ENCODE results near the gene NPAS2. TPM values are rescaled to one million over a fixed set of nuclear protein-coding genes. Genes with fewer than 3 reads are reported as not detected.

NPAS2 gene
- total RNA-seq, 1 donor from 2014 or later = 39.4 TPM

DNA sequence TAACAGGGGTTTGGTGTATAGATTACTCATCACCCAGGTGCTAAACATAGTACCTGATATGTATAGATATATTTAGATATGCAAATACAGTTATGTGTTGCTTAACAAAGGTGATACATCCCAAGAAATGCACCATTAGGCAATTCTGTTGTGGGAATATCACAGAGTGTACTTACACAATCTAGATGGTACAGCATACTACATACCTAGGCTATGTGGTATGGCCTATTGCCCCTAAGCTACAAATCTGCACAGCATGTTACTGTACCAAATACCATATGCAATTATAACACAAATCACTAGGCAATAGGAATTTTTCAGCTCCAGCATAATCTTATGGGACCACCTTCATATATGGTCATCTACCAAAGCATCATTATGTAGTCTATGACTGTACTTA, 43.5 kb upstream of the NPAS2 start:
- Histone ChIP-seq H3K9ac (no peak overlapping the region), H3K36me3 (no peaks in the 10 kb centered on the region), H3K27me3 (no peaks in the 10 kb centered on the region), H3K4me3 (no peak overlapping the region), H4K20me1 (ENCODE audit: low read depth) (no peaks in the 10 kb centered on the region), H3K9me3 (ENCODE audit: low read depth) (no peaks in the 10 kb centered on the region), H3K4me2 (no peak overlapping the region), H3K27ac (no peak overlapping the region), H3K79me2 (ENCODE audit: low read depth) (no peaks in the 10 kb centered on the region), H3F3A (ENCODE audit: low read depth) (no peaks in the 10 kb centered on the region), H3K4me1 (no peaks in the 10 kb centered on the region), H2AFZ (replicated peaks) (no peak overlapping the region)
- no peaks in the 10 kb centered on the region for H3K4me1 Mint-ChIP-seq
- H3K36me3 Mint-ChIP-seq = no peaks in the 10 kb centered on the region
- DNase-seq (ENCODE audit: low spot score) = no peak
- no peaks in the 10 kb centered on the region for H3K9me3 Mint-ChIP-seq
- no peaks in the 10 kb centered on the region for H3K27me3 Mint-ChIP-seq (ENCODE audit: insufficient read depth, low read depth)
- no peak overlapping the region for H3K4me3 Mint-ChIP-seq
- TF ChIP-seq, protein P1, sequence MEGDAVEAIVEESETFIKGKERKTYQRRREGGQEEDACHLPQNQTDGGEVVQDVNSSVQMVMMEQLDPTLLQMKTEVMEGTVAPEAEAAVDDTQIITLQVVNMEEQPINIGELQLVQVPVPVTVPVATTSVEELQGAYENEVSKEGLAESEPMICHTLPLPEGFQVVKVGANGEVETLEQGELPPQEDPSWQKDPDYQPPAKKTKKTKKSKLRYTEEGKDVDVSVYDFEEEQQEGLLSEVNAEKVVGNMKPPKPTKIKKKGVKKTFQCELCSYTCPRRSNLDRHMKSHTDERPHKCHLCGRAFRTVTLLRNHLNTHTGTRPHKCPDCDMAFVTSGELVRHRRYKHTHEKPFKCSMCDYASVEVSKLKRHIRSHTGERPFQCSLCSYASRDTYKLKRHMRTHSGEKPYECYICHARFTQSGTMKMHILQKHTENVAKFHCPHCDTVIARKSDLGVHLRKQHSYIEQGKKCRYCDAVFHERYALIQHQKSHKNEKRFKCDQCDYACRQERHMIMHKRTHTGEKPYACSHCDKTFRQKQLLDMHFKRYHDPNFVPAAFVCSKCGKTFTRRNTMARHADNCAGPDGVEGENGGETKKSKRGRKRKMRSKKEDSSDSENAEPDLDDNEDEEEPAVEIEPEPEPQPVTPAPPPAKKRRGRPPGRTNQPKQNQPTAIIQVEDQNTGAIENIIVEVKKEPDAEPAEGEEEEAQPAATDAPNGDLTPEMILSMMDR (IDR thresholded peaks at IDR 0.05) = no peak
- no peak for TF ChIP-seq EZH2 (IDR thresholded peaks at IDR 0.05)
- no peak for TF ChIP-seq EZH2phosphoT487 (IDR thresholded peaks at IDR 0.05)
- no peak overlapping the region for H3K27ac Mint-ChIP-seq

DNA sequence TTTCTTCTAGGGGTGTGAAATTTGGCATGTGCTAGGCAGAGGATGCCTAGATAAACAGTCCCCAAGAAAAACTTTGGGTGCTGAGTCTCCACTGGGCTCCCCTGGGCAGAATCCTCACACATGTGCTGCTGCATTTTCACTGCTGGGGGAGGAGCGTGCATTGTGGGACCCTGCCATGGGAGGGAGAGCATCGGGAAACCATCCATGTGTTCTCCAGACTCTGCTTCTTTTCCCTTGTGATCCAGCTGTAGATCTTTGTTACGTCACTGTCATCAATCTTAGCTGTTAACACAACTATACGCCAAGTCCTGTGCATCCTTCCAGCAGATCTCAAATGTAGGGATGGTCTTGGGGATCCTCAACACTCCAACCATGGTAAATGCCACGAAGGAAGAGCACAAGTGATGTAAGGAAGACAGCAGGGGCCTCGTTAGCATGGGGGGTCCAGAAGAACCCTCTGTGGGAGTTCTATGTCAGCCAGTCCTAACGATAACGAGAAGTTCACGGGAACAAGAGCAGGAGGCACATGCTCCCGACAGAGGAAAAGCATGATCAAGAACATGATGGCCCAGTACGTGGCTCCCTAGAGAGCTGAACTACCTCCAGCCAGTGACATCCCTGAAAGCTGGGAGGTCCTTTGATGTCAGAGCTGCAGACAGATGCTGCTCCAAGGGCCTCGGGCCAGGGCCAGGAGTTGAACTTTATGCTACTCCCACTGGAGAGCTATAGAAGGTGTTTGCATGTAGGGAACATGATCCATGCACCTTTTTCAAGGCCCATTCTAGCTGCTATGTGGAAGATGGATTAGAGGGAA, 41.1 kb upstream of the NPAS2 start:
- no peaks in the 10 kb centered on the region for H3K9me3 Mint-ChIP-seq
- no peak overlapping the region for H3K4me2 ChIP-seq
- DNase-seq (ENCODE audit: low spot score) = no peak

DNA sequence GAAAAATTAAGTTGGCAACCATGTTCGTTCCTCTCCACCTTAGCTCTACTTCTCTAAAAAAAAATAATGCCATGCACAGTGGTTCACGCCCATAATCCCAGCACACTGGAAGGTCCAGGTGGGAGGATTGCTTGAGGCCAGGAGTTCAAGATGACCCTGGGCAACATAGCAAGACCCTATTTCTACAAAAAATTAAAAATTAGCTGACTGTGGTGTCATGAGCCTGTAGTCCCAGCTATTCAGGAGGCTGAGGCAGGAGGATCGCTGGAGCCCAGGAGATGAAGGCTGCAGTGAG, 40.1 kb upstream of the NPAS2 start:
- Histone ChIP-seq H3F3A (ENCODE audit: low read depth) (no peaks in the 10 kb centered on the region), H4K20me1 (ENCODE audit: low read depth) (no peaks in the 10 kb centered on the region), H3K79me2 (ENCODE audit: low read depth) (no peaks in the 10 kb centered on the region), H3K4me3 (no peak overlapping the region), H3K27ac (no peak overlapping the region), H3K4me2 (no peak overlapping the region), H3K27me3 (no peaks in the 10 kb centered on the region), H3K9ac (no peak overlapping the region), H3K36me3 (no peaks in the 10 kb centered on the region), H3K4me1 (peaks cover 7% of the 10 kb centered on the region), H2AFZ (replicated peaks) (no peak overlapping the region), H3K9me3 (ENCODE audit: low read depth) (no peaks in the 10 kb centered on the region)
- peaks cover 3% of the 10 kb centered on the region for H3K27me3 Mint-ChIP-seq (ENCODE audit: insufficient read depth, low read depth)
- no peak overlapping the region for H3K4me3 Mint-ChIP-seq
- no peaks in the 10 kb centered on the region for H3K36me3 Mint-ChIP-seq
- no peaks in the 10 kb centered on the region for H3K9me3 Mint-ChIP-seq
- no peaks in the 10 kb centered on the region for H3K4me1 Mint-ChIP-seq
- TF ChIP-seq, protein P1 (IDR thresholded peaks at IDR 0.05) = no peak
- TF ChIP-seq EZH2 (IDR thresholded peaks at IDR 0.05) (no peak), EZH2phosphoT487 (IDR thresholded peaks at IDR 0.05) (no peak)
- H3K27ac Mint-ChIP-seq = no peak overlapping the region
- no peak for DNase-seq (ENCODE audit: low spot score)

More for the DNA sequence above, 41.1 kb upstream of the NPAS2 start:
- TF ChIP-seq EZH2phosphoT487 (IDR thresholded peaks at IDR 0.05) (no peak), EZH2 (IDR thresholded peaks at IDR 0.05) (no peak)
- TF ChIP-seq, protein P1 (IDR thresholded peaks at IDR 0.05) = no peak
- H3F3A ChIP-seq (ENCODE audit: low read depth) = no peaks in the 10 kb centered on the region
- no peaks in the 10 kb centered on the region for H3K27me3 ChIP-seq
- H3K9ac ChIP-seq = no peak overlapping the region
- Mint-ChIP-seq H3K36me3 (no peaks in the 10 kb centered on the region), H3K4me3 (no peak overlapping the region), H3K27ac (no peak overlapping the region), H3K4me1 (no peaks in the 10 kb centered on the region), H3K27me3 (ENCODE audit: insufficient read depth, low read depth) (peaks cover 3% of the 10 kb centered on the region)
- H3K27ac ChIP-seq = no peak overlapping the region
- no peak overlapping the region for H3K4me3 ChIP-seq
- H3K36me3 ChIP-seq = no peaks in the 10 kb centered on the region
- H3K9me3 ChIP-seq (ENCODE audit: low read depth) = no peaks in the 10 kb centered on the region
- no peaks in the 10 kb centered on the region for H4K20me1 ChIP-seq (ENCODE audit: low read depth)
- H3K79me2 ChIP-seq (ENCODE audit: low read depth) = no peaks in the 10 kb centered on the region
- peaks cover 7% of the 10 kb centered on the region for H3K4me1 ChIP-seq
- H2AFZ ChIP-seq (replicated peaks) = no peak overlapping the region
